ENCODE data around the gene ZSWIM6. TPM values are rescaled to one million over a fixed set of nuclear protein-coding genes. Genes with fewer than 3 reads are reported as not detected.
A peak's percentile ranks its signal among the peaks of the same experiment; 100 is the strongest.

Gene ZSWIM6
- total RNA-seq, 1 donor from 2014 or later, result 5.7 TPM

- intact Hi-C loops (cut with micrococcal nuclease), result loop anchor here (5.0 to 10.0 kb wide), 2 partner anchors 71 to 324 kb away; no protein-coding TSS in a partner anchor
- TF ChIP-seq CTCF (IDR thresholded peaks at IDR 0.05; ENCODE audit: borderline replicate concordance), result no peak
- Histone ChIP-seq H3K9me3 (replicated peaks) (no peaks in the 10 kb centered on the region), H3K4me1 (peaks cover 54% of the 10 kb centered on the region), H3K4me3 (peak overlapping the region; percentile 98), H3K36me3 (peaks cover 7% of the 10 kb centered on the region), H3K27me3 (ENCODE audit: low read depth) (no peaks in the 10 kb centered on the region), H3K27ac (replicated peaks) (peak overlapping the region; percentile 85)
- peak; percentile 47 for DNase-seq
These were observed 1.4 kb downstream of the ZSWIM6 start for GRCh38 chr5:61333321-61333953.

- no peak for DNase-seq
- H3K27ac ChIP-seq (replicated peaks), result peak overlapping the region; percentile 85
- H3K36me3 ChIP-seq, result peaks cover 7% of the 10 kb centered on the region
- no peaks in the 10 kb centered on the region for H3K27me3 ChIP-seq (ENCODE audit: low read depth)
- intact Hi-C loops (cut with micrococcal nuclease), result loop anchor here (5.0 to 10.0 kb wide), 2 partner anchors 71 to 323 kb away; no protein-coding TSS in a partner anchor
- TF ChIP-seq CTCF (IDR thresholded peaks at IDR 0.05; ENCODE audit: borderline replicate concordance), result no peak
- peak overlapping the region; percentile 98 for H3K4me3 ChIP-seq
- H3K4me1 ChIP-seq, result peaks cover 50% of the 10 kb centered on the region
- no peaks in the 10 kb centered on the region for H3K9me3 ChIP-seq (replicated peaks)
These were observed 2.2 kb downstream of the ZSWIM6 start for GRCh38 chr5:61333954-61334867.

- Histone ChIP-seq H3K27ac (replicated peaks) (no peak overlapping the region), H3K36me3 (peaks cover 7% of the 10 kb centered on the region), H3K9me3 (replicated peaks) (no peaks in the 10 kb centered on the region), H3K27me3 (ENCODE audit: low read depth) (no peaks in the 10 kb centered on the region), H3K4me1 (peaks cover 42% of the 10 kb centered on the region), H3K4me3 (peak overlapping the region; percentile 98)
- no peak for TF ChIP-seq CTCF (IDR thresholded peaks at IDR 0.05; ENCODE audit: borderline replicate concordance)
- intact Hi-C loops (cut with micrococcal nuclease), result loop anchor here (5.0 to 10.0 kb wide), 2 partner anchors 70 to 322 kb away; no protein-coding TSS in a partner anchor
- DNase-seq, result no peak
These were observed 3.0 kb downstream of the ZSWIM6 start for GRCh38 chr5:61334868-61335615.

- Histone ChIP-seq H3K27ac (replicated peaks) (no peak overlapping the region), H3K4me3 (no peak overlapping the region), H3K9me3 (replicated peaks) (no peaks in the 10 kb centered on the region), H3K27me3 (ENCODE audit: low read depth) (no peaks in the 10 kb centered on the region), H3K4me1 (peaks cover 42% of the 10 kb centered on the region), H3K36me3 (peaks cover 7% of the 10 kb centered on the region)
- no peak for DNase-seq
- intact Hi-C loops (cut with micrococcal nuclease), result loop anchor here (10.0 kb wide), 1 partner anchor 65 kb away; no protein-coding TSS in a partner anchor
- no peak for TF ChIP-seq CTCF (IDR thresholded peaks at IDR 0.05; ENCODE audit: borderline replicate concordance)
These were observed 7.7 kb downstream of the ZSWIM6 start for GRCh38 chr5:61339764-61340163.

- no peak overlapping the region for H3K4me3 ChIP-seq
- TF ChIP-seq CTCF (IDR thresholded peaks at IDR 0.05; ENCODE audit: borderline replicate concordance), result no peak
- no peak overlapping the region for H3K27ac ChIP-seq (replicated peaks)
- H3K9me3 ChIP-seq (replicated peaks), result no peaks in the 10 kb centered on the region
- H3K27me3 ChIP-seq (ENCODE audit: low read depth), result no peaks in the 10 kb centered on the region
- peaks cover 7% of the 10 kb centered on the region for H3K36me3 ChIP-seq
- DNase-seq, result no peak
- intact Hi-C loops (cut with micrococcal nuclease), result no loop called here
- H3K4me1 ChIP-seq, result peaks cover 42% of the 10 kb centered on the region
These were observed 8.8 kb downstream of the ZSWIM6 start for GRCh38 chr5:61340775-61341361.

All from left ventricle myocardium inferior (tissue), 1 donor.